Measurements from ENCODE around the gene MLH3. TPM values are rescaled to one million over a fixed set of nuclear protein-coding genes. Genes with fewer than 3 reads are reported as not detected.

The MLH3 gene
- total and polyA plus RNA-seq, 4 donors, result 5.8 to 29.7 (median 9.9) TPM

DNA sequence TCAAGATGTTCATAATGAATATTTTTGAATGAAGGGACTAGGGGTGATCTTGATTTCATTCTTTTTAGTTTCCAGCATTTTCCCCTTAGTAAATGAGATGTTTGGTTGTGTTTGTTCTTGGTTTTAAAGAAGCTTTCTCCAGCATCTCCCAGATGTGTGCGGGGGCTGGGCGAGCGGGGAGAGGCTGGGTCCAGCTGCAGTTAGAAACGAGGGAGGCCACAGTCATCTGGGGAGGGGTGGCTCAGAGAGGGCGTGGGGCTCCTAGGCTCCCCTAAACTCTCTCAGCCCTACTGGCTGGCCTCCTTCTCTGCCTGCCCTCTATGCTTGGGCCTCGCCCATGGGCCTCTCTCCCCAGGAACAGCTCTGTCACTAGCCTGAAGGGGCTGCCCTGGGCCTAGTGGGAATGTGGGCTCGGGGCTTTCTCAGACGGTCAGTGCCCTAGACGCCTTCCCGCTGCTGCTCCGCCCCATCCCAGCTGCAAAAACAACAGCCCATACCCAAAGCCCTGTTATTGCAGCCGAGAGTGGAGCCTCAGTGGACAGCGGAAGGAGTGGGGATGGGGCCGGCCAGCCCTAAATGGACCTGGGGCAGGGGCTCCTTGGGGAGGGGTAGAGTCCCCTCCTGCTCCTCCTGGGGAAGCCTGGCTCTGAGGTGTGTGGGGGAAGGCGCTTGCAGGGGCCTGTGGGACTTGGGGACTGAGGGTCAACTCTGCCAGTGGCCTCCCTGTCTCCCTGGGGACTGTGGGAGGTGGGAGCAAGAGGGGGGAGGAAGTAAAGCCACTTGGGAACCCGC lies 66.8 kb downstream of the MLH3 start:
- H3K9me3 ChIP-seq (ENCODE audit: control insufficient read depth in 4 of 4, low read length in 3 of 4), result no peaks in the 10 kb centered on the region
- WGBS, result 89% methylated on average over 16 of the region's 16 CpGs
- no peak overlapping the region for H3K27ac ChIP-seq (ENCODE audit: low read depth in 1 of 2, low read length in 2 of 2)

DNA sequence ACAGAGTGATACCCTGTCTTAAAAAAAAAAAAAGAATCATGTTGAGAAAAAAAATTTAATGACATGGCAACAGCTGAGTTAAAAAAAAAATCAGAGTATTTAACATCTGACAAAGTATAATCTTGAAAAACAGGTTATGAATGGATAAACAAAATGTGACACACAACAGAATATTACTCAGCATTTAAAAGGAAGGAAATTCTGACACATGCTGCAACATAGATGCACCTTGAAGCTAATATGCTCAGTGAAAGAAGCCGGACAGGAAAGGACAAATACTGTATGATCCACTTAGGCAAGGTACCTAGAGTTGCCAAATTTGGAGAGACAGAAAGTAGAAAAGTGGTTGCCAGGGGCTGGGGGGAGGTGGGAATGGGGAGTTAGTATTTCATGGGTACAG lies 67.9 kb downstream of the MLH3 start:
- TF ChIP-seq HNF4G (IDR thresholded peaks at IDR 0.05) (no peak), NR2F2 (IDR thresholded peaks at IDR 0.05) (no peak), FOXA2 (IDR thresholded peaks at IDR 0.05) (no peak), FOXA1 (IDR thresholded peaks at IDR 0.05) (no peak)
- TF ChIP-seq, protein P1, sequence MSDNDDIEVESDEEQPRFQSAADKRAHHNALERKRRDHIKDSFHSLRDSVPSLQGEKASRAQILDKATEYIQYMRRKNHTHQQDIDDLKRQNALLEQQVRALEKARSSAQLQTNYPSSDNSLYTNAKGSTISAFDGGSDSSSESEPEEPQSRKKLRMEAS (IDR thresholded peaks at IDR 0.05), result no peak
- TF ChIP-seq, protein P2, sequence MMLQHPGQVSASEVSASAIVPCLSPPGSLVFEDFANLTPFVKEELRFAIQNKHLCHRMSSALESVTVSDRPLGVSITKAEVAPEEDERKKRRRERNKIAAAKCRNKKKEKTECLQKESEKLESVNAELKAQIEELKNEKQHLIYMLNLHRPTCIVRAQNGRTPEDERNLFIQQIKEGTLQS (IDR thresholded peaks at IDR 0.05), result no peak
- no peak for DNase-seq (ENCODE audit: low spot score)
- no peak overlapping the region for H3K9ac ChIP-seq (ENCODE audit: low read depth in 1 of 2, low read length in 2 of 2)

More for the DNA sequence above, 66.8 kb downstream of the MLH3 start:
- Histone ChIP-seq H3K9ac (ENCODE audit: low read depth in 1 of 2, low read length in 2 of 2) (no peak overlapping the region), H3K36me3 (ENCODE audit: control insufficient read depth in 4 of 4, insufficient read depth in 3 of 4, low read depth in 1 of 4, low read length in 3 of 4) (no peaks in the 10 kb centered on the region), H3K27me3 (ENCODE audit: control insufficient read depth in 4 of 4, insufficient read depth in 4 of 4, low read length in 3 of 4) (no peaks in the 10 kb centered on the region), H3K4me3 (ENCODE audit: low read depth in 1 of 3, low read length in 3 of 3) (no peak overlapping the region), H3K4me1 (ENCODE audit: control insufficient read depth in 4 of 4, insufficient read depth in 4 of 4, low read length in 3 of 4) (no peaks in the 10 kb centered on the region)
- DNase-seq (ENCODE audit: low spot score), result no peak
- TF ChIP-seq, protein P3, sequence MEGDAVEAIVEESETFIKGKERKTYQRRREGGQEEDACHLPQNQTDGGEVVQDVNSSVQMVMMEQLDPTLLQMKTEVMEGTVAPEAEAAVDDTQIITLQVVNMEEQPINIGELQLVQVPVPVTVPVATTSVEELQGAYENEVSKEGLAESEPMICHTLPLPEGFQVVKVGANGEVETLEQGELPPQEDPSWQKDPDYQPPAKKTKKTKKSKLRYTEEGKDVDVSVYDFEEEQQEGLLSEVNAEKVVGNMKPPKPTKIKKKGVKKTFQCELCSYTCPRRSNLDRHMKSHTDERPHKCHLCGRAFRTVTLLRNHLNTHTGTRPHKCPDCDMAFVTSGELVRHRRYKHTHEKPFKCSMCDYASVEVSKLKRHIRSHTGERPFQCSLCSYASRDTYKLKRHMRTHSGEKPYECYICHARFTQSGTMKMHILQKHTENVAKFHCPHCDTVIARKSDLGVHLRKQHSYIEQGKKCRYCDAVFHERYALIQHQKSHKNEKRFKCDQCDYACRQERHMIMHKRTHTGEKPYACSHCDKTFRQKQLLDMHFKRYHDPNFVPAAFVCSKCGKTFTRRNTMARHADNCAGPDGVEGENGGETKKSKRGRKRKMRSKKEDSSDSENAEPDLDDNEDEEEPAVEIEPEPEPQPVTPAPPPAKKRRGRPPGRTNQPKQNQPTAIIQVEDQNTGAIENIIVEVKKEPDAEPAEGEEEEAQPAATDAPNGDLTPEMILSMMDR (IDR thresholded peaks at IDR 0.05; ENCODE audit: low read depth, low read length, missing input control), result no peak
- TF ChIP-seq JUND (IDR thresholded peaks at IDR 0.05), result no peak
- TF ChIP-seq HNF4G (IDR thresholded peaks at IDR 0.05), result no peak
- no peak for TF ChIP-seq SP1 (IDR thresholded peaks at IDR 0.05)
- TF ChIP-seq TAF1 (conservative IDR thresholded peaks at IDR 0.05), result no peak
- no peak for TF ChIP-seq FOXA1 (IDR thresholded peaks at IDR 0.05)
- no peak for TF ChIP-seq YY1 (IDR thresholded peaks at IDR 0.05)
- TF ChIP-seq NR2F2 (IDR thresholded peaks at IDR 0.05), result no peak

DNA sequence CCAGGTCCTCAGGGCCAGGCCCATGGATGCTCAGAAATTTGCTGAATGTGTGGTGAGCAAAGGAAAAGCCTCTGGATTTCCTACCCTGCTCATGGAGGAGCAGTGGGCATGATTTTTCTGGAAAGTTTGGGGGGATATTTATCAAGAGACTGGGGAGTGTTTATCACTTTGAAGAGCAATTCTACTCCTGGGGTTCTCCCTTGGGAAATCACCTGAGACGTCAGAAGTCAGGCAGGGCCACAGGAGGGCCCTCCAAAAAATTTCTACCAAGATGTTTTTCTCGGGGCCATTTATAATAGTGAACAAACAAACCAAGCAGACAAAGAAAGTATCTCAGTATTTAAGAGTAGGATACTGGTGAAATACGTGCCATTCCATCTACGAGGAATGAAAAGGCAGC lies 68.6 kb downstream of the MLH3 start:
- H3K4me3 ChIP-seq (ENCODE audit: low read depth in 1 of 3, low read length in 3 of 3), result no peak overlapping the region
- H3K27me3 ChIP-seq (ENCODE audit: control insufficient read depth in 4 of 4, insufficient read depth in 4 of 4, low read length in 3 of 4), result no peaks in the 10 kb centered on the region
- no peak overlapping the region for H3K9ac ChIP-seq (ENCODE audit: low read depth in 1 of 2, low read length in 2 of 2)
- H3K27ac ChIP-seq (ENCODE audit: low read depth in 1 of 2, low read length in 2 of 2), result no peak overlapping the region
- no peaks in the 10 kb centered on the region for H3K9me3 ChIP-seq (ENCODE audit: control insufficient read depth in 4 of 4, low read length in 3 of 4)
- no peaks in the 10 kb centered on the region for H3K36me3 ChIP-seq (ENCODE audit: control insufficient read depth in 4 of 4, insufficient read depth in 3 of 4, low read depth in 1 of 4, low read length in 3 of 4)
- H3K4me1 ChIP-seq (ENCODE audit: control insufficient read depth in 4 of 4, insufficient read depth in 4 of 4, low read length in 3 of 4), result no peaks in the 10 kb centered on the region
- no peak for DNase-seq (ENCODE audit: low spot score)
- 90% methylated on average over 4 of the region's 4 CpGs for WGBS
- no peak for TF ChIP-seq NR2F2 (IDR thresholded peaks at IDR 0.05)
- TF ChIP-seq, protein P3 (IDR thresholded peaks at IDR 0.05; ENCODE audit: low read depth, low read length, missing input control), result no peak
- no peak for TF ChIP-seq TAF1 (conservative IDR thresholded peaks at IDR 0.05)
- no peak for TF ChIP-seq EGR1 (IDR thresholded peaks at IDR 0.05; ENCODE audit: low read depth in 2 of 2)
- TF ChIP-seq FOXA2 (IDR thresholded peaks at IDR 0.05), result no peak
- TF ChIP-seq, protein P4, sequence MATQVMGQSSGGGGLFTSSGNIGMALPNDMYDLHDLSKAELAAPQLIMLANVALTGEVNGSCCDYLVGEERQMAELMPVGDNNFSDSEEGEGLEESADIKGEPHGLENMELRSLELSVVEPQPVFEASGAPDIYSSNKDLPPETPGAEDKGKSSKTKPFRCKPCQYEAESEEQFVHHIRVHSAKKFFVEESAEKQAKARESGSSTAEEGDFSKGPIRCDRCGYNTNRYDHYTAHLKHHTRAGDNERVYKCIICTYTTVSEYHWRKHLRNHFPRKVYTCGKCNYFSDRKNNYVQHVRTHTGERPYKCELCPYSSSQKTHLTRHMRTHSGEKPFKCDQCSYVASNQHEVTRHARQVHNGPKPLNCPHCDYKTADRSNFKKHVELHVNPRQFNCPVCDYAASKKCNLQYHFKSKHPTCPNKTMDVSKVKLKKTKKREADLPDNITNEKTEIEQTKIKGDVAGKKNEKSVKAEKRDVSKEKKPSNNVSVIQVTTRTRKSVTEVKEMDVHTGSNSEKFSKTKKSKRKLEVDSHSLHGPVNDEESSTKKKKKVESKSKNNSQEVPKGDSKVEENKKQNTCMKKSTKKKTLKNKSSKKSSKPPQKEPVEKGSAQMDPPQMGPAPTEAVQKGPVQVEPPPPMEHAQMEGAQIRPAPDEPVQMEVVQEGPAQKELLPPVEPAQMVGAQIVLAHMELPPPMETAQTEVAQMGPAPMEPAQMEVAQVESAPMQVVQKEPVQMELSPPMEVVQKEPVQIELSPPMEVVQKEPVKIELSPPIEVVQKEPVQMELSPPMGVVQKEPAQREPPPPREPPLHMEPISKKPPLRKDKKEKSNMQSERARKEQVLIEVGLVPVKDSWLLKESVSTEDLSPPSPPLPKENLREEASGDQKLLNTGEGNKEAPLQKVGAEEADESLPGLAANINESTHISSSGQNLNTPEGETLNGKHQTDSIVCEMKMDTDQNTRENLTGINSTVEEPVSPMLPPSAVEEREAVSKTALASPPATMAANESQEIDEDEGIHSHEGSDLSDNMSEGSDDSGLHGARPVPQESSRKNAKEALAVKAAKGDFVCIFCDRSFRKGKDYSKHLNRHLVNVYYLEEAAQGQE (IDR thresholded peaks at IDR 0.05), result no peak
- TF ChIP-seq RAD21 (IDR thresholded peaks at IDR 0.05), result no peak
- no peak for TF ChIP-seq GABPA (IDR thresholded peaks at IDR 0.05 in 1 of 2, conservative IDR thresholded peaks at IDR 0.05 in 1 of 2)
- no peak for TF ChIP-seq JUND (IDR thresholded peaks at IDR 0.05)
- TF ChIP-seq RXRA (IDR thresholded peaks at IDR 0.05), result no peak
- no peak for TF ChIP-seq FOXA1 (IDR thresholded peaks at IDR 0.05)
- TF ChIP-seq, protein P5, sequence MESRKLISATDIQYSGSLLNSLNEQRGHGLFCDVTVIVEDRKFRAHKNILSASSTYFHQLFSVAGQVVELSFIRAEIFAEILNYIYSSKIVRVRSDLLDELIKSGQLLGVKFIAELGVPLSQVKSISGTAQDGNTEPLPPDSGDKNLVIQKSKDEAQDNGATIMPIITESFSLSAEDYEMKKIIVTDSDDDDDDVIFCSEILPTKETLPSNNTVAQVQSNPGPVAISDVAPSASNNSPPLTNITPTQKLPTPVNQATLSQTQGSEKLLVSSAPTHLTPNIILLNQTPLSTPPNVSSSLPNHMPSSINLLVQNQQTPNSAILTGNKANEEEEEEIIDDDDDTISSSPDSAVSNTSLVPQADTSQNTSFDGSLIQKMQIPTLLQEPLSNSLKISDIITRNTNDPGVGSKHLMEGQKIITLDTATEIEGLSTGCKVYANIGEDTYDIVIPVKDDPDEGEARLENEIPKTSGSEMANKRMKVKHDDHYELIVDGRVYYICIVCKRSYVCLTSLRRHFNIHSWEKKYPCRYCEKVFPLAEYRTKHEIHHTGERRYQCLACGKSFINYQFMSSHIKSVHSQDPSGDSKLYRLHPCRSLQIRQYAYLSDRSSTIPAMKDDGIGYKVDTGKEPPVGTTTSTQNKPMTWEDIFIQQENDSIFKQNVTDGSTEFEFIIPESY (IDR thresholded peaks at IDR 0.05), result no peak

More for the DNA sequence above, 67.9 kb downstream of the MLH3 start:
- Histone ChIP-seq H3K4me3 (ENCODE audit: low read depth in 1 of 3, low read length in 3 of 3) (no peak overlapping the region), H3K27me3 (ENCODE audit: control insufficient read depth in 4 of 4, insufficient read depth in 4 of 4, low read length in 3 of 4) (no peaks in the 10 kb centered on the region), H3K36me3 (ENCODE audit: control insufficient read depth in 4 of 4, insufficient read depth in 3 of 4, low read depth in 1 of 4, low read length in 3 of 4) (no peaks in the 10 kb centered on the region), H3K4me1 (ENCODE audit: control insufficient read depth in 4 of 4, insufficient read depth in 4 of 4, low read length in 3 of 4) (no peaks in the 10 kb centered on the region), H3K27ac (ENCODE audit: low read depth in 1 of 2, low read length in 2 of 2) (no peak overlapping the region), H3K9me3 (ENCODE audit: control insufficient read depth in 4 of 4, low read length in 3 of 4) (no peaks in the 10 kb centered on the region)
- WGBS, result 92% methylated on average over 1 of the region's 1 CpG

All from liver (tissue), 9 donors.